Measurements from ENCODE around the gene LARGE1. TPM values are rescaled to one million over a fixed set of nuclear protein-coding genes. Genes with fewer than 3 reads are reported as not detected.

LARGE1 gene
- total RNA-seq, 6 experiments from 2014 or later = 12.2 to 28.3 (median 15.2) TPM

GRCh38 chr22:33894515-33894914, 25.8 kb downstream of the LARGE1 start:
- H3K4me3 ChIP-seq = no peak overlapping the region
- peak in 3 of 4 donors; percentile 19 to 85 (median 57) for ATAC-seq
- no peaks in the 10 kb centered on the region for H3K9me3 ChIP-seq
- 50% methylated on average over 2 of the region's 2 CpGs for WGBS (ENCODE audit: insufficient coverage, low coverage, low lambda C conversion rate, missing lambda C conversion rate)
- no peaks in the 10 kb centered on the region for H3K36me3 ChIP-seq
- H3K27me3 ChIP-seq = no peaks in the 10 kb centered on the region
- no peak for TF ChIP-seq CTCF (IDR thresholded peaks at IDR 0.05)
- no peak for TF ChIP-seq POLR2A (IDR thresholded peaks at IDR 0.05)
- peaks cover 0 to 23% (median 8%) of the 10 kb centered on the region in 4 donors for H3K4me1 ChIP-seq
- intact Hi-C loops (cut with DNase I) = no loop called here
- no peak overlapping the region for H3K27ac ChIP-seq
- DNase-seq = peak in 1 of 3 donors; percentile 22

GRCh38 chr22:33894036-33894435, 26.2 kb downstream of the LARGE1 start:
- Histone ChIP-seq H3K4me1 (peaks cover 0 to 23% (median 8%) of the 10 kb centered on the region in 4 donors), H3K36me3 (no peaks in the 10 kb centered on the region), H3K27me3 (no peaks in the 10 kb centered on the region), H3K4me3 (no peak overlapping the region), H3K9me3 (no peaks in the 10 kb centered on the region), H3K27ac (no peak overlapping the region)
- no peak for TF ChIP-seq CTCF (IDR thresholded peaks at IDR 0.05)
- no peak for TF ChIP-seq POLR2A (IDR thresholded peaks at IDR 0.05)
- intact Hi-C loops (cut with DNase I) = no loop called here
- ATAC-seq (peak in 2 of 4 donors; percentile 16 to 28), DNase-seq (no peak)

- no peak overlapping the region for H3K27ac ChIP-seq
- no peaks in the 10 kb centered on the region for H3K27me3 ChIP-seq
- peaks cover 0 to 23% (median 8%) of the 10 kb centered on the region in 4 donors for H3K4me1 ChIP-seq
- no peaks in the 10 kb centered on the region for H3K9me3 ChIP-seq
- TF ChIP-seq CTCF (IDR thresholded peaks at IDR 0.05) = no peak
- TF ChIP-seq POLR2A (IDR thresholded peaks at IDR 0.05) = no peak
- WGBS (ENCODE audit: insufficient coverage, low coverage, low lambda C conversion rate, missing lambda C conversion rate) = 70% methylated on average over 6 of the region's 7 CpGs
- H3K4me3 ChIP-seq = no peak overlapping the region
- intact Hi-C loops (cut with DNase I) = no loop called here
- ATAC-seq (peak in 3 of 4 donors; percentile 11 to 57 (median 38)), DNase-seq (no peak)
- H3K36me3 ChIP-seq = no peaks in the 10 kb centered on the region
Observed at GRCh38 chr22:33893512-33893911, 26.8 kb downstream of the LARGE1 start.

- WGBS (ENCODE audit: insufficient coverage, low coverage, low lambda C conversion rate, missing lambda C conversion rate) = 80% methylated on average over 7 of the region's 7 CpGs
- H3K27ac ChIP-seq = no peak overlapping the region
- TF ChIP-seq CTCF (IDR thresholded peaks at IDR 0.05) = no peak
- no peak for TF ChIP-seq POLR2A (IDR thresholded peaks at IDR 0.05)
- H3K36me3 ChIP-seq = no peaks in the 10 kb centered on the region
- no peak for ATAC-seq
- H3K9me3 ChIP-seq = no peaks in the 10 kb centered on the region
- no peak overlapping the region for H3K4me3 ChIP-seq
- intact Hi-C loops (cut with DNase I) = no loop called here
- no peaks in the 10 kb centered on the region for H3K27me3 ChIP-seq
- peaks cover 0 to 23% (median 8%) of the 10 kb centered on the region in 4 donors for H3K4me1 ChIP-seq
- DNase-seq = no peak
Observed at GRCh38 chr22:33891992-33892391, 28.3 kb downstream of the LARGE1 start.

GRCh38 chr22:33891455-33891854, 28.8 kb downstream of the LARGE1 start:
- Histone ChIP-seq H3K9me3 (no peaks in the 10 kb centered on the region), H3K4me3 (no peak overlapping the region), H3K4me1 (peaks cover 0 to 23% (median 8%) of the 10 kb centered on the region in 4 donors), H3K27me3 (no peaks in the 10 kb centered on the region), H3K36me3 (no peaks in the 10 kb centered on the region), H3K27ac (no peak overlapping the region)
- ATAC-seq (no peak), DNase-seq (no peak)
- no peak for TF ChIP-seq CTCF (IDR thresholded peaks at IDR 0.05)
- no peak for TF ChIP-seq POLR2A (IDR thresholded peaks at IDR 0.05)
- intact Hi-C loops (cut with DNase I) = no loop called here
- WGBS (ENCODE audit: insufficient coverage, low coverage, low lambda C conversion rate, missing lambda C conversion rate) = 58% methylated on average over 5 of the region's 5 CpGs
